Activated CD4-positive, alpha-beta T cell treated with anti-CD3 and anti-CD28 coated beads, Interleukin-2, amount 50 U/mL, for 1 hour (primary cell): ENCODE measurements around the gene KLK8.
"Not testable (repeated sequence)": the region's sequence is repeated elsewhere in the genome, so short reads cannot be mapped to it uniquely, and the experiment has no call there.

Source experiments
- DNase-seq: peaks from one replicate; pipeline ENCODE4 v3.0.0-alpha.2; 2020

The KLK8 gene

GRCh38 chr19:50981587-50982146 is 19.7 kb downstream of the KLK8 start:
- no peak for DNase-seq

GRCh38 chr19:50980208-50980607 is 21.2 kb downstream of the KLK8 start:
- no peak for DNase-seq

- DNase-seq: no peak
These were observed 21.6 kb downstream of the KLK8 start for GRCh38 chr19:50979758-50980157.

GRCh38 chr19:50978772-50979390 is 22.5 kb downstream of the KLK8 start:
- no peak for DNase-seq

- no peak for DNase-seq
These were observed 23.8 kb downstream of the KLK8 start for GRCh38 chr19:50977626-50978025.

GRCh38 chr19:50975766-50976165 is 25.6 kb downstream of the KLK8 start:
- no peak for DNase-seq

- no peak for DNase-seq
These were observed 26.5 kb downstream of the KLK8 start for GRCh38 chr19:50974702-50975556.

- DNase-seq: no peak
These were observed 28.5 kb downstream of the KLK8 start for GRCh38 chr19:50972795-50973376.

GRCh38 chr19:50969810-50970209 is 31.6 kb downstream of the KLK8 start:
- not testable (repeated sequence) for DNase-seq

- peak; percentile 3 for DNase-seq
These were observed 32.0 kb downstream of the KLK8 start, which contains the start of gene KLK6 for GRCh38 chr19:50969413-50969760. Gene KLK6, minus strand, starts transcription at chr19:50969591. Its CDS starts 1,487 bp downstream, at chr19:50968104.

- no peak for DNase-seq
These were observed 32.5 kb downstream of the KLK8 start for GRCh38 chr19:50968716-50969412.

GRCh38 chr19:50967929-50968715 is 33.3 kb downstream of the KLK8 start:
- DNase-seq: no peak

GRCh38 chr19:50964266-50964665 is 37.1 kb downstream of the KLK8 start:
- no peak for DNase-seq

GRCh38 chr19:50963381-50963780 is 38.0 kb downstream of the KLK8 start:
- DNase-seq: no peak

- no peak for DNase-seq
These were observed 39.2 kb downstream of the KLK8 start for GRCh38 chr19:50962245-50962644.

- DNase-seq: no peak
These were observed 41.5 kb downstream of the KLK8 start for GRCh38 chr19:50959731-50960500.

- DNase-seq: no peak
These were observed 43.8 kb downstream of the KLK8 start for GRCh38 chr19:50957587-50957986.

GRCh38 chr19:50952910-50953309 is 48.5 kb downstream of the KLK8 start, which contains the start of gene KLK5:
Gene KLK5, minus strand, starts transcription at chr19:50953038. Its CDS starts 381 bp downstream, at chr19:50952657.
- DNase-seq: no peak

GRCh38 chr19:50949861-50950260 is 51.5 kb downstream of the KLK8 start:
- DNase-seq: no peak

- DNase-seq: no peak
These were observed 54.3 kb downstream of the KLK8 start for GRCh38 chr19:50947123-50947522.
